Liver (tissue), 9 donors: ENCODE results near the gene ENAM. TPM values are rescaled to one million over a fixed set of nuclear protein-coding genes. Genes with fewer than 3 reads are reported as not detected.

Experiments used
- DNase-seq: peaks from one replicate; pipeline ENCODE4 v3.0.0-alpha.2; 2017; ENCODE audit warnings: low spot score
- H3K27ac ChIP-seq, 2 donors: one replicate each; pipeline ENCODE4 v1.7.0; 2013; ENCODE audit warnings: inconsistent platforms in 2 of 2, low read length in 2 of 2, control low read depth in 1 of 2, low read depth in 1 of 2, mild to moderate bottlenecking in 1 of 2
- H3K27me3 ChIP-seq, 4 donors: one replicate each; pipeline versions ENCODE4 v1.6.1 to v1.7.0; 2013; ENCODE audit warnings: low read length in 3 of 4, inconsistent platforms in 1 of 4, mild to moderate bottlenecking in 1 of 4, moderate library complexity in 1 of 4; ENCODE audit not compliant: control insufficient read depth in 4 of 4, insufficient read depth in 4 of 4
- H3K36me3 ChIP-seq, 4 donors: one replicate each; pipeline versions ENCODE4 v1.6.1 to v1.7.0; 2013; ENCODE audit warnings: low read length in 3 of 4, mild to moderate bottlenecking in 3 of 4, low read depth in 1 of 4, moderate library complexity in 1 of 4; ENCODE audit not compliant: control insufficient read depth in 4 of 4, insufficient read depth in 3 of 4
- H3K4me1 ChIP-seq, 4 donors: one replicate each; pipeline versions ENCODE4 v1.6.1 to v1.7.0; 2013; ENCODE audit warnings: low read length in 3 of 4, mild to moderate bottlenecking in 3 of 4, moderate library complexity in 1 of 4; ENCODE audit not compliant: control insufficient read depth in 4 of 4, insufficient read depth in 4 of 4
- H3K4me3 ChIP-seq, 3 donors: one replicate each; pipeline versions ENCODE4 v1.6.1 to v1.7.0; 2013; ENCODE audit warnings: low read length in 3 of 3, control low read depth in 1 of 3, low read depth in 1 of 3, mild to moderate bottlenecking in 1 of 3
- H3K9ac ChIP-seq, 2 donors: one replicate each; pipeline ENCODE4 v1.7.0; 2013; ENCODE audit warnings: low read length in 2 of 2, mild to moderate bottlenecking in 2 of 2, moderate library complexity in 2 of 2, control low read depth in 1 of 2, low read depth in 1 of 2
- H3K9me3 ChIP-seq, 4 donors: one replicate each; pipeline versions ENCODE4 v1.6.1 to v1.7.0; 2013; ENCODE audit warnings: low read length in 3 of 4; ENCODE audit not compliant: control insufficient read depth in 4 of 4
- EGR1 ChIP-seq, 2 donors: IDR thresholded peaks; 2 replicates each; pipeline ENCODE4 v1.6.1; 2016 to 2018; ENCODE audit warnings: antibody characterized with exemption in 2 of 2, low read depth in 2 of 2
- FOXA1 ChIP-seq: IDR thresholded peaks from 2 replicates; pipeline ENCODE4 v1.6.1; 2016; ENCODE audit warnings: antibody characterized with exemption
- FOXA2 ChIP-seq: IDR thresholded peaks from 2 replicates; pipeline ENCODE4 v1.6.1; 2016; ENCODE audit warnings: antibody characterized with exemption
- GABPA ChIP-seq, 2 donors: IDR thresholded peaks in 1 of 2; conservative IDR thresholded peaks in 1 of 2; 2 replicates each; pipeline ENCODE4 v1.6.1; 2016; ENCODE audit warnings: antibody characterized with exemption in 2 of 2, mild to moderate bottlenecking in 1 of 2, moderate library complexity in 1 of 2
- HNF4A ChIP-seq, 2 donors: conservative IDR thresholded peaks; 2 replicates each; pipeline ENCODE4 v1.6.1; 2016; ENCODE audit warnings: antibody characterized with exemption in 2 of 2, mild to moderate bottlenecking in 2 of 2
- HNF4G ChIP-seq: IDR thresholded peaks from 2 replicates; pipeline ENCODE4 v1.6.1; 2016; ENCODE audit warnings: antibody characterized with exemption
- JUND ChIP-seq, 2 donors: IDR thresholded peaks; 2 replicates each; pipeline ENCODE4 v1.6.1; 2016; ENCODE audit warnings: antibody characterized with exemption in 2 of 2
- NR2F2 ChIP-seq: IDR thresholded peaks from 2 replicates; pipeline ENCODE4 v1.6.1; 2016; ENCODE audit warnings: antibody characterized with exemption
- RAD21 ChIP-seq, 2 donors: IDR thresholded peaks; 2 replicates each; pipeline ENCODE4 v1.6.1; 2016; ENCODE audit warnings: antibody characterized with exemption in 2 of 2, mild to moderate bottlenecking in 2 of 2
- RXRA ChIP-seq, 2 donors: IDR thresholded peaks; 2 replicates each; pipeline ENCODE4 v1.6.1; 2017 to 2018; ENCODE audit warnings: antibody characterized with exemption in 2 of 2, mild to moderate bottlenecking in 1 of 2
- SP1 ChIP-seq: IDR thresholded peaks from 2 replicates; pipeline ENCODE4 v1.6.1; 2018; ENCODE audit warnings: antibody characterized with exemption, mild to moderate bottlenecking
- TAF1 ChIP-seq: conservative IDR thresholded peaks from 2 replicates; pipeline ENCODE4 v1.6.1; 2016; ENCODE audit warnings: antibody characterized with exemption, mild to moderate bottlenecking
- YY1 ChIP-seq: IDR thresholded peaks from 2 replicates; pipeline ENCODE4 v1.6.1; 2016; ENCODE audit warnings: antibody characterized with exemption, mild to moderate bottlenecking
- WGBS: extraction: QIAGEN DNeasy Blood & Tissue Kit; methylation state at CpG from one replicate; pipeline ENCODE4 v1.1.7; 2013; 5-methylcytosine and 5-hydroxymethylcytosine counted together
- polyA plus RNA-seq, 2 donors: library from polyadenylated mRNA; stranded (reverse) in 1 of 2; unstranded in 1 of 2; fragments of 200-250 nt in 1 of 2; fragments of >200 nt in 1 of 2; fragmentation: Nextera tagmentation in 1 of 2; extraction: Ambion mirVana in 1 of 2; gene quantifications; one replicate each; pipeline versions ENCODE4 v1.2.1 to v1.2.3, GENCODE V29; 2013 to 2015
- total RNA-seq, 2 donors: library from RNA; depleted of rRNA; stranded (reverse); fragments of >200 nt; gene quantifications; one replicate each; pipeline ENCODE4 v1.2.3, GENCODE V29; 2014
- TF ChIP-seq, protein P1 (sequence below): IDR thresholded peaks from 2 replicates; pipeline ENCODE4 v1.6.1; 2016; ENCODE audit warnings: antibody characterized with exemption
- TF ChIP-seq, protein P2 (sequence below): IDR thresholded peaks from 2 replicates; pipeline ENCODE4 v1.6.1; 2016; ENCODE audit warnings: antibody characterized with exemption, mild to moderate bottlenecking
- TF ChIP-seq, protein P3 (sequence below): IDR thresholded peaks from 2 replicates; pipeline ENCODE4 v1.6.1; 2016; ENCODE audit warnings: antibody characterized with exemption
- TF ChIP-seq, protein P4 (sequence below): IDR thresholded peaks from 2 replicates; pipeline ENCODE4 v1.6.1; 2016; ENCODE audit warnings: antibody characterized with exemption
- donor health status: healthy.
- donor health status: healthy.
- donor health status: healthy.
- donor health status: healthy.
- donor health status: healthy.

ENAM gene
- total and polyA plus RNA-seq, 4 donors: 0.25 to 0.50 (median 0.28) TPM

DNA sequence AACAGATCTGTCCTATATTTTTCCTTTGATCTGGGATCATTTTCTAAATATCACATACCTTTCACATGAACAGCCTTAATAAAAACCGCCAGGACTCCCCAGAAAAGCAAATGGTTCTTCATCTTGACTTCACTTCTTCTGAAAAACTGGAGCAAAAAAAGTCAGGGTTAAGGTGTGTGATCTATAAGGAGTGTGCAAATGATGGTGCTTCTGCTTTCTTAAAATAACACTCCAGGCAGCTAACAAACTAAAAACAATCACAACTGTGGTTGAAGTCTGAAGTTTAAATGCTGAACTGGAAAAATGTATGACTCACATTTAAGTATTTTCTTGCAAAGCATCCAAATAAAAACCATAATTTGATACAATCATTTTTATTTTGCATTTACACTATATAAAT lies 37.8 kb downstream of the ENAM start, which contains the start of gene JCHAIN (continued):
- TF ChIP-seq YY1 (no peak), GABPA (IDR thresholded peaks at IDR 0.05 in 1 of 2, conservative IDR thresholded peaks at IDR 0.05 in 1 of 2) (no peak)

DNA sequence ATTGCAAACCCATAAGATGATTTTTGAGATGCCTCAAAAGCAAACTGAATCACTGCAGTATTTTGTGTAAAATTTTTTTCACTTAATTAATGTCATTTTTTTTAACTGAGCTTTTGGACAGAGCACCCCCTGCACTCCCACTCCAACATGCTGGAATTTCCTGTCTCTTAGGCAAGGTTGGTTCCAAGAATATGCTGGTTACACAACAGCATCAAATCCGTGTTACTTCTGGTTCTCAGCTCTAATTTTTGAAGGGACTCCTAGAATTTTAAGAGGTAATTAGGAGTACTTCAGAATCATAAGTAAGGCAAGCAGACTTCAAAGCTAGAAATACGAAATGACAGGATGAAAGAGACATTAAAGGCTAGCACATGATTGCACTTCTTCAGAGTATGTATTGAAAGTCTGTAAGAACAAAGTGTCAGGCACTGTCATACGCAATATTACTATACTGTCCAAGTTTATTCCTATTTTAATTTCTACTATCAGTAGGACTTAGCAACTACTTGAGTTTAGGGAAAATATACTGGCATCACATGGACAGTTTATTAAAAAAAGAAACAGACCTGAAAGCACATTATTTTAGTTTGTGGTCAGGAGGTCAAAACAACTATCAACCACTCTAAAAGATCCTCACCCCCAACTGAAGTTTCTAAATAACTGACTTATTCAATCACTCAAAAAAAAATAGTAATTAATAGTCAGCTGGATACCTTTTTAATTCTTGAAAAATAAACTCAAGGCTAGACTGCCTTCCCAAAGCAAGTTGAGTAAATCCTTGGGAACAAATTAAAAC lies 39.4 kb downstream of the ENAM start:
- no peak overlapping the region for H3K27ac ChIP-seq
- no peak for TF ChIP-seq SP1
- no peak for TF ChIP-seq NR2F2
- TF ChIP-seq, protein P1, sequence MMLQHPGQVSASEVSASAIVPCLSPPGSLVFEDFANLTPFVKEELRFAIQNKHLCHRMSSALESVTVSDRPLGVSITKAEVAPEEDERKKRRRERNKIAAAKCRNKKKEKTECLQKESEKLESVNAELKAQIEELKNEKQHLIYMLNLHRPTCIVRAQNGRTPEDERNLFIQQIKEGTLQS: no peak
- TF ChIP-seq, protein P2, sequence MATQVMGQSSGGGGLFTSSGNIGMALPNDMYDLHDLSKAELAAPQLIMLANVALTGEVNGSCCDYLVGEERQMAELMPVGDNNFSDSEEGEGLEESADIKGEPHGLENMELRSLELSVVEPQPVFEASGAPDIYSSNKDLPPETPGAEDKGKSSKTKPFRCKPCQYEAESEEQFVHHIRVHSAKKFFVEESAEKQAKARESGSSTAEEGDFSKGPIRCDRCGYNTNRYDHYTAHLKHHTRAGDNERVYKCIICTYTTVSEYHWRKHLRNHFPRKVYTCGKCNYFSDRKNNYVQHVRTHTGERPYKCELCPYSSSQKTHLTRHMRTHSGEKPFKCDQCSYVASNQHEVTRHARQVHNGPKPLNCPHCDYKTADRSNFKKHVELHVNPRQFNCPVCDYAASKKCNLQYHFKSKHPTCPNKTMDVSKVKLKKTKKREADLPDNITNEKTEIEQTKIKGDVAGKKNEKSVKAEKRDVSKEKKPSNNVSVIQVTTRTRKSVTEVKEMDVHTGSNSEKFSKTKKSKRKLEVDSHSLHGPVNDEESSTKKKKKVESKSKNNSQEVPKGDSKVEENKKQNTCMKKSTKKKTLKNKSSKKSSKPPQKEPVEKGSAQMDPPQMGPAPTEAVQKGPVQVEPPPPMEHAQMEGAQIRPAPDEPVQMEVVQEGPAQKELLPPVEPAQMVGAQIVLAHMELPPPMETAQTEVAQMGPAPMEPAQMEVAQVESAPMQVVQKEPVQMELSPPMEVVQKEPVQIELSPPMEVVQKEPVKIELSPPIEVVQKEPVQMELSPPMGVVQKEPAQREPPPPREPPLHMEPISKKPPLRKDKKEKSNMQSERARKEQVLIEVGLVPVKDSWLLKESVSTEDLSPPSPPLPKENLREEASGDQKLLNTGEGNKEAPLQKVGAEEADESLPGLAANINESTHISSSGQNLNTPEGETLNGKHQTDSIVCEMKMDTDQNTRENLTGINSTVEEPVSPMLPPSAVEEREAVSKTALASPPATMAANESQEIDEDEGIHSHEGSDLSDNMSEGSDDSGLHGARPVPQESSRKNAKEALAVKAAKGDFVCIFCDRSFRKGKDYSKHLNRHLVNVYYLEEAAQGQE: no peak
- no peak for TF ChIP-seq EGR1 (IDR thresholded peaks at IDR 0.05; ENCODE audit: low read depth in 2 of 2)
- TF ChIP-seq JUND (IDR thresholded peaks at IDR 0.05): no peak
- TF ChIP-seq GABPA (IDR thresholded peaks at IDR 0.05 in 1 of 2, conservative IDR thresholded peaks at IDR 0.05 in 1 of 2): no peak
- no peak for TF ChIP-seq YY1
- no peak for TF ChIP-seq HNF4G
- TF ChIP-seq, protein P3, sequence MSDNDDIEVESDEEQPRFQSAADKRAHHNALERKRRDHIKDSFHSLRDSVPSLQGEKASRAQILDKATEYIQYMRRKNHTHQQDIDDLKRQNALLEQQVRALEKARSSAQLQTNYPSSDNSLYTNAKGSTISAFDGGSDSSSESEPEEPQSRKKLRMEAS: no peak
- no peaks in the 10 kb centered on the region for H3K9me3 ChIP-seq
- no peak overlapping the region for H3K9ac ChIP-seq
- peaks cover 0 to 2% (median 0%) of the 10 kb centered on the region in 4 donors for H3K4me1 ChIP-seq
- DNase-seq: no peak
- no peaks in the 10 kb centered on the region for H3K36me3 ChIP-seq
- no peak overlapping the region for H3K4me3 ChIP-seq
- no peaks in the 10 kb centered on the region for H3K27me3 ChIP-seq
- WGBS: 67% methylated on average over 3 of the region's 3 CpGs

DNA sequence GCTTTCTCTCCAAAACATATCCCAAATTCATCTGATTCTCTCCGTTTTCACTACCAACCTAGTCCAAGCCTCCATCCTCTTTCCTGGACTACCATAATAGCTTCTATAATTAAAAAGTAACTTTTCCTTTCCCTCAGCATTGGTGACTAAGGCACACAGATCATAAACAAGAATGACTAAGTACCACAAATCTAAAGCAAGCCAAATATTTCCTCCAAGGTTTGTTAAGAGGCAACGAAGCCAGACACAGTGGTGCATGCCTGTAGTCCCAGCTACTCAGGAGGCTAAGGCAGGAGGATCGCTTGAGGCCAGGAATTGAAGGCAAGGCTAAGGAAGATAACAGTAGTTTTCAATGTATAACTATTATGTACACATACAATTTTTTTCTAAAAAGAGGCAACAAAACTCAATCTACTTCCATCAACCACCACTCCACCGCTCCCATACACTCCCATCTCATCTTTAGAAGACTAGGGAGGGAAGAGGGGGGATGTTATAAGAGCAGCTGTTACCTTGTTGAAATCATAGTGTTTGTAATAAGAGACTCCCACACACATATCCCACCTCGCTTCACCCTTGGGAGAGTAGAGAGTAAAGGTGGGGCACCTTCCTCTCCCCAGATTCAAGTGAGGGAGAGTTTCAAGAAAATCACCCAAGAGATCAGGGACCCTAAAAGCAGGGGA lies 41.9 kb downstream of the ENAM start:
- H3K9me3 ChIP-seq: no peaks in the 10 kb centered on the region
- TF ChIP-seq RXRA (IDR thresholded peaks at IDR 0.05): no peak
- TF ChIP-seq FOXA1: no peak
- no peak for TF ChIP-seq EGR1 (IDR thresholded peaks at IDR 0.05; ENCODE audit: low read depth in 2 of 2)
- TF ChIP-seq HNF4A (conservative IDR thresholded peaks at IDR 0.05): no peak
- TF ChIP-seq, protein P2: no peak
- TF ChIP-seq, protein P3: no peak
- no peak for TF ChIP-seq JUND (IDR thresholded peaks at IDR 0.05)
- no peak for TF ChIP-seq SP1
- TF ChIP-seq, protein P4, sequence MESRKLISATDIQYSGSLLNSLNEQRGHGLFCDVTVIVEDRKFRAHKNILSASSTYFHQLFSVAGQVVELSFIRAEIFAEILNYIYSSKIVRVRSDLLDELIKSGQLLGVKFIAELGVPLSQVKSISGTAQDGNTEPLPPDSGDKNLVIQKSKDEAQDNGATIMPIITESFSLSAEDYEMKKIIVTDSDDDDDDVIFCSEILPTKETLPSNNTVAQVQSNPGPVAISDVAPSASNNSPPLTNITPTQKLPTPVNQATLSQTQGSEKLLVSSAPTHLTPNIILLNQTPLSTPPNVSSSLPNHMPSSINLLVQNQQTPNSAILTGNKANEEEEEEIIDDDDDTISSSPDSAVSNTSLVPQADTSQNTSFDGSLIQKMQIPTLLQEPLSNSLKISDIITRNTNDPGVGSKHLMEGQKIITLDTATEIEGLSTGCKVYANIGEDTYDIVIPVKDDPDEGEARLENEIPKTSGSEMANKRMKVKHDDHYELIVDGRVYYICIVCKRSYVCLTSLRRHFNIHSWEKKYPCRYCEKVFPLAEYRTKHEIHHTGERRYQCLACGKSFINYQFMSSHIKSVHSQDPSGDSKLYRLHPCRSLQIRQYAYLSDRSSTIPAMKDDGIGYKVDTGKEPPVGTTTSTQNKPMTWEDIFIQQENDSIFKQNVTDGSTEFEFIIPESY: no peak
- TF ChIP-seq, protein P1: no peak
- no peak for TF ChIP-seq YY1
- TF ChIP-seq TAF1: no peak
- TF ChIP-seq NR2F2: no peak
- TF ChIP-seq FOXA2: no peak
- no peak for TF ChIP-seq GABPA (IDR thresholded peaks at IDR 0.05 in 1 of 2, conservative IDR thresholded peaks at IDR 0.05 in 1 of 2)
- TF ChIP-seq RAD21 (IDR thresholded peaks at IDR 0.05): no peak
- TF ChIP-seq HNF4G: no peak

More for the DNA sequence above, 41.9 kb downstream of the ENAM start:
- H3K27ac ChIP-seq: no peak overlapping the region
- H3K36me3 ChIP-seq: no peaks in the 10 kb centered on the region
- H3K4me3 ChIP-seq: no peak overlapping the region
- DNase-seq: no peak
- 87% methylated on average over 5 of the region's 5 CpGs for WGBS
- no peak overlapping the region for H3K9ac ChIP-seq
- no peaks in the 10 kb centered on the region for H3K27me3 ChIP-seq
- H3K4me1 ChIP-seq: peaks cover 0 to 2% (median 0%) of the 10 kb centered on the region in 4 donors
